A549 (cell line): ENCODE measurements around the gene LRFN4.

Experiments used
- BHLHE40 ChIP-seq: IDR thresholded peaks from 2 replicates; pipeline ENCODE4 v1.6.1; 2012; ENCODE audit warnings: low read depth, low read length, inconsistent platforms
- CTCF ChIP-seq: fragments of >200 bp; sonication (Bioruptor Twin); formaldehyde crosslinking; IDR thresholded peaks from 3 replicates; pipeline ENCODE4 v1.5.1; 2016
- EP300 ChIP-seq, 2 experiments: fragments of >200 bp; sonication (Bioruptor Twin); formaldehyde crosslinking; IDR thresholded peaks; 2 replicates in 1 of 2; 3 replicates in 1 of 2; pipeline ENCODE4 v1.6.1; 2016 to 2017
- FOSL2 ChIP-seq, 2 experiments: fragments of 450-650 bp in 1 of 2; fragments of >200 bp in 1 of 2; sonication (Bioruptor Twin) in 1 of 2; formaldehyde crosslinking; IDR thresholded peaks; 2 replicates each; pipeline versions ENCODE4 v1.5.0 to v1.6.1; 2016 to 2020; ENCODE audit warnings: mild to moderate bottlenecking in 1 of 2, moderate library complexity in 1 of 2
- HOXA7 ChIP-seq: fragments of 250-450 bp; sonication (Bioruptor Pico); IDR thresholded peaks from 2 replicates; pipeline ENCODE4 v1.5.0; 2020; ENCODE audit warnings: mild to moderate bottlenecking, moderate library complexity
- MAX ChIP-seq: IDR thresholded peaks from 2 replicates; pipeline ENCODE4 v1.6.1; 2012
- MYC ChIP-seq: IDR thresholded peaks from 2 replicates; pipeline ENCODE4 v1.6.1; 2012; ENCODE audit warnings: mild to moderate bottlenecking, inconsistent platforms, low read length, improper control_type of control experiment, borderline replicate concordance
- NPAS2 ChIP-seq: fragments of 250-450 bp; sonication (Bioruptor Pico); IDR thresholded peaks from 2 replicates; pipeline ENCODE4 v1.8.0; 2022; ENCODE audit warnings: mild to moderate bottlenecking, moderate library complexity, borderline replicate concordance
- POLR2A ChIP-seq: IDR thresholded peaks from 2 replicates; pipeline ENCODE4 v1.6.1; 2012; ENCODE audit warnings: mild to moderate bottlenecking, low read length
- RAD21 ChIP-seq, 2 experiments: fragments of >200 bp in 1 of 2; sonication (Bioruptor Twin) in 1 of 2; formaldehyde crosslinking in 1 of 2; IDR thresholded peaks in 1 of 2; conservative IDR thresholded peaks in 1 of 2; 2 replicates in 1 of 2; 3 replicates in 1 of 2; pipeline ENCODE4 v1.6.1; 2012 to 2018; ENCODE audit warnings: inconsistent platforms in 1 of 2
- RCOR1 ChIP-seq: fragments of 150-350 bp; IDR thresholded peaks from 2 replicates; pipeline ENCODE4 v1.6.1; 2014; ENCODE audit warnings: antibody characterized with exemption, low read length, low read depth
- REST ChIP-seq: fragments of 200-600 bp; sonication (generic); IDR thresholded peaks from 2 replicates; pipeline ENCODE4 v1.6.1; 2016; ENCODE audit warnings: antibody characterized with exemption, mild to moderate bottlenecking, moderate library complexity
- SREBF2 ChIP-seq: fragments of 450-650 bp; IDR thresholded peaks from 2 replicates; pipeline ENCODE4 v1.6.1; 2014; ENCODE audit warnings: mild to moderate bottlenecking, moderate library complexity

GRCh38 chr11:66845143-66845875 is 11.6 kb upstream of the LRFN4 start:
- no peak for TF ChIP-seq RCOR1
- no peak for TF ChIP-seq CTCF
- TF ChIP-seq NPAS2 (CRISPR knock-in tag) = no peak
- no peak for TF ChIP-seq RAD21 (conservative IDR thresholded peaks at IDR 0.05 in 1 of 2, IDR thresholded peaks at IDR 0.05 in 1 of 2)
- TF ChIP-seq BHLHE40 = no peak
- TF ChIP-seq EP300 (IDR thresholded peaks at IDR 0.05) = no peak
- no peak for TF ChIP-seq MAX
- no peak for TF ChIP-seq POLR2A
- TF ChIP-seq MYC = no peak
- no peak for TF ChIP-seq REST
- no peak for TF ChIP-seq FOSL2 (IDR thresholded peaks at IDR 0.05)
- no peak for TF ChIP-seq FOSL2 (CRISPR knock-in tag; IDR thresholded peaks at IDR 0.05)
- TF ChIP-seq SREBF2 = no peak
- no peak for TF ChIP-seq HOXA7 (CRISPR knock-in tag)
